Measurements from ENCODE around the gene AP4S1.
"Not testable (repeated sequence)": the region's sequence is repeated elsewhere in the genome, so short reads cannot be mapped to it uniquely, and the experiment has no call there.

AP4S1 gene

GRCh38 chr14:31045501-31046080, 20.1 kb downstream of the AP4S1 start:
- no peak for DNase-seq

GRCh38 chr14:31047503-31047902, 22.1 kb downstream of the AP4S1 start:
- DNase-seq = no peak

- no peak for DNase-seq
Measured at GRCh38 chr14:31051023-31051422, 25.6 kb downstream of the AP4S1 start.

GRCh38 chr14:31051511-31051910, 26.1 kb downstream of the AP4S1 start:
- DNase-seq = no peak

GRCh38 chr14:31052905-31053586, 27.6 kb downstream of the AP4S1 start:
- DNase-seq = not testable (repeated sequence)

GRCh38 chr14:31057035-31057434, 31.6 kb downstream of the AP4S1 start:
- DNase-seq = no peak

GRCh38 chr14:31057701-31058364, 32.4 kb downstream of the AP4S1 start:
- DNase-seq = no peak

- DNase-seq = no peak
Measured at GRCh38 chr14:31059152-31059924, 33.9 kb downstream of the AP4S1 start.

GRCh38 chr14:31060253-31060875, 34.9 kb downstream of the AP4S1 start:
- no peak for DNase-seq

- not testable (repeated sequence) for DNase-seq
Measured at GRCh38 chr14:31062908-31063307, 37.5 kb downstream of the AP4S1 start.

- no peak for DNase-seq
Measured at GRCh38 chr14:31068235-31068634, 42.8 kb downstream of the AP4S1 start.

- DNase-seq = no peak
Measured at GRCh38 chr14:31069343-31069742, 43.9 kb downstream of the AP4S1 start.

- DNase-seq = no peak
Measured at GRCh38 chr14:31070431-31070830, 45.0 kb downstream of the AP4S1 start.

GRCh38 chr14:31071151-31071550, 45.7 kb downstream of the AP4S1 start:
- DNase-seq = no peak

GRCh38 chr14:31075144-31075543, 49.7 kb downstream of the AP4S1 start:
- DNase-seq = no peak

- no peak for DNase-seq
Measured at GRCh38 chr14:31078766-31079165, 53.3 kb downstream of the AP4S1 start.

GRCh38 chr14:31080056-31080455, 54.6 kb downstream of the AP4S1 start:
- DNase-seq = no peak

GRCh38 chr14:31080484-31080883, 55.0 kb downstream of the AP4S1 start:
- no peak for DNase-seq

- DNase-seq = no peak
Measured at GRCh38 chr14:31083781-31084180, 58.3 kb downstream of the AP4S1 start.

GRCh38 chr14:31084385-31084784, 58.9 kb downstream of the AP4S1 start:
- no peak for DNase-seq

GRCh38 chr14:31085027-31085426, 59.6 kb downstream of the AP4S1 start:
- no peak for DNase-seq

GRCh38 chr14:31086466-31086865, 61.0 kb downstream of the AP4S1 start:
- DNase-seq = not testable (repeated sequence)
